ENCODE results near the gene RBBP6.
"Not testable (repeated sequence)": the region's sequence is repeated elsewhere in the genome, so short reads cannot be mapped to it uniquely, and the experiment has no call there.

Gene RBBP6

GRCh38 chr16:24573141-24573540 is 33.8 kb downstream of the RBBP6 start:
- DNase-seq: no peak

GRCh38 chr16:24574515-24575485 is 35.4 kb downstream of the RBBP6 start:
- DNase-seq: not testable (repeated sequence)

- DNase-seq: not testable (repeated sequence)
Measured at GRCh38 chr16:24575791-24576190, 36.4 kb downstream of the RBBP6 start.

DNA sequence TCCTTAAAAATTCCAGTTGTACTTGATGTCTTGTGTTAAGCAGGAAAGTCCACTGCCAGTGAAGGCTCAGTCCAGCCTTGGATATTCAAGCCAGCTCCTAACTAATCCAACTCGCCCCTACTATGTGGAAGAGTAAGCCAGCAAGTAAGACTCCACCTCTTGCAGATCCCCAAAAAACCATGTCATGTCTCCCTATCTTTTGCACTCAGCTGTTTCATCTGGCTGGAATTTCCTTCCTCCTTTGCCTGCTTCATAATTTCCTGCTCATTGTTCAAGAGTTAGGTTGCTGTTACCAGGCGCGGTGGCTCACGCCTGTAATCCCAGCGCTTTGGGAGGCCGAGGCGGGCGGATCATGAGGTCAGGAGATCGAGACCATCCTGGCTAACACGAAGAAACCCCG is 37.8 kb downstream of the RBBP6 start:
- no peak for DNase-seq

- no peak for DNase-seq
Measured at GRCh38 chr16:24580665-24581064, 41.3 kb downstream of the RBBP6 start.

DNA sequence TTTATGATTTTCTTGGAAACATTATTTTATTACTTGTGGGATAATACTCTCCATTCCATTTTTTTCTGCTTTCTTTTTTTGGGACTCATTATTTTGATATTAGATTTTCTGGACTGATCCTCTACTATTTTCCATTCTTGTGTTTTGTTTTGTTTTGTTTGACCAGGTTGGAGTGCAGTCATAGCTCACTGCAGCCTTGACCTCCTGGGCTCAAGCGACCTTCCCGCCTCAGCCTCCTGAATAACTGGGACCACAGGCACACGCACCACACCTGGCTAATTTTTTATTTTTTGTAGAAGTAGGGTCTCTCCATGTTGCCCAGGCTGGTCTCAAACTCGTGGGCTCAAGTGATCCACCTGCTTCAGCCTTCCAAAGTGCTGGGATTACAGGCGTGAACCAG is 44.1 kb downstream of the RBBP6 start:
- DNase-seq: no peak

DNA sequence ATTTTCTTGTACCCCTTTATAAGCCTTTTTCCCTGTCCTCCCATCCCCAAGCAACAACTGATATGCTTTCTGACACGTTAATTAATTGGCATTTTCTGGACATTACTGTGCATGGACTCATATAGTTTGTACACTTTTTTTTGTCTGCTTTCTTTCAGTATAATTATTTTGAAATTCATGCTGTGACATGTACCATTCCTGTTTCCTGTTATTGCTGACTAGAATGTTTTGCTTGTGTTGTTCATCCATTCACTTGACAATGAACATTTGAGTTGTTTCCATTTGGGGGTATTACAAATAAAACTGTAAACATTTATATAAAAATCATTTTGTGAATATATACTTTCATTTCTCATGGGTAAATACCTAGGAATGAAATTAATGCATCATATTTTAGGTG is 50.6 kb downstream of the RBBP6 start:
- DNase-seq: no peak

DNA sequence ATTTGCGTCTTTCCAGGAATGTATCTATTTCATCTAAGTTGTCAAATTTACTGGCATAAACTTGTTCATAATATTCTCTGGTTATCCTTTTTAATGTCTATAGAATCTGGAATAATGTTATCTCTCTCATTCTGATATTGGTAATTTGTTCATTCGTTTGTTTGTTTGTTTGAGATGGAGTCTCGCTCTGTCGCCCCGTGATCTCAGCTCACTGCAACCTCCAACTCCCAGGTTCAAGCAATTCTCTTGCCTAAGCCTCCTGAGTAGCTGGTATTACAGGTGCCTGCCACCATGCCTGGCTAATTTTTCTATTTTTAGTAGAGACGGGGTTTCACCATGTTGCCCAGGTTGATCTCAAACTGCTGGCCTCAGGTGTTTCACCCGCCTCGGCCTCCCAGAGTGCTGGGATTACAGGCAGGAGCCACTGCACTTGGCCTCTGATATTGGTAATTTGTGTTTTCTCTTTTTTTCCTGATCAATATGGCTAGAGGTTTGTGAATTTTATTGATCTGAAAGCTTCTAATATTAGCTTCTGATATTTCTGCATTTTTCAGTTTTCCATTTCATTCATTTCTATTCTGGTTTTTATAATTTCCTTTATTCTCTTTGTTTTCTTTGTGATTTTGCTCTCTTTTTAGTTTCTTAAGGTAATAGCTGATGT is 59.5 kb downstream of the RBBP6 start:
- DNase-seq: no peak

GRCh38 chr16:24609417-24609739 is 70.0 kb downstream of the RBBP6 start:
- DNase-seq: peak; percentile 31

- DNase-seq: peak; percentile 32
Measured at GRCh38 chr16:24609740-24610415, 70.5 kb downstream of the RBBP6 start.

GRCh38 chr16:24610416-24610755 is 71.0 kb downstream of the RBBP6 start:
- no peak for DNase-seq

DNA sequence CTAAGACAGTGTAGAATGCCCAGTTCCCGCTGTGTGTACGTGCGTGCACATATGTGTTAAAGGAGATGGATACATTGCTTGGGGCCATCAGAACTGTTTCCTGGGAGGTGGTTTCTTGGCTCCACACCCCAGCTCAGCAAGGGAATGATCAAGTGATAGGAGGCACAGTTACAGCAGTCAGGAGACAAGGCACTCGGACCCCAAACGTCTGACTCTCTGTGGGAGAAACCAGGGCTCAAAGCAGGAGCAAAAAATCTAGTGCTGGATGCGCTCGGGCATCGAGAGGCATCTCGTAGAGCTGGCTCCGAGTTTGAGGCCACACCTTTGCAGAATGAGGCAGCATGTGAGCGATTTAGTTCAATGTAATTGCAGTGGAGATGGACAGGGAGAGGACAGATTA is 71.9 kb downstream of the RBBP6 start:
- DNase-seq: no peak

DNA sequence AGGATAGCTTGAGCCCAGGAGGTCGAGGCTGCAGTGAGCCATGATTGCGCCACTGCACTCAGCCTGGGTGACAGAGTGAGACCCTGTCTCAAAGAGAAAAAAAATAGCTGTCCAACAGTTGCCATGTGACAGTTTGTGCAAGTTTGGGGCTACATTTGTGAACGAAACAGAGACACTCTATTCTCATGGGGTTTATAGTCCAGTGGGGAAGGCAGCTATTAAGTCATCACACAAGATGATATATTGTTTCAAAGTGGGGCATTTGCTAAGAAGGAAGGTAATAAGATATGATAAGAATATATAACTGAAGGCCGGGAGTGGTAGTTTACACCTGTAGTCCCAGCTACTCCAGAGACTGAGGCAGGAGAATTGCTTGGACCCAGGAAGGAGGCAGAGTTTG is 73.3 kb downstream of the RBBP6 start:
- no peak for DNase-seq

GRCh38 chr16:24613267-24613666 is 73.9 kb downstream of the RBBP6 start:
- DNase-seq: not testable (repeated sequence)

DNA sequence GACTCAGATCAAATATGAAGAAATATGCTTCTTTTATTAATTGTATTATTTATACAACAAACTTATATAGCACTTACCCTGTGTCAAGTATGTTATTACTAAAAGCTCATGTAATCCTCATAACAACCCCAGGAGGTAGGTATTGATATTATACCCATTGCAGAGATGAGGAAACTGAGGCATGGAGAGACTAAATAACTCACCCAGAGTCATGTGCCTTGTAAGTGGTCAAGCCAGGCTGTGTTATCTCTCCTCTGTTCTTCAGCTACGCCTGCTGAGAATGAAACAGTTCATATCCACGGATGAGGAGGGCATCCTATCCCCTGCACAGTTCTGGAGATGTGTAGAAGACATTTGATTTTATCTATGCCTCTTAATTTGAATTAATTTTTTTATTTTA is 78.1 kb downstream of the RBBP6 start:
- DNase-seq: no peak
